Right lobe of liver (tissue), 6 donors: ENCODE results near the gene KIAA1671. TPM values are rescaled to one million over a fixed set of nuclear protein-coding genes. Genes with fewer than 3 reads are reported as not detected.

ENCODE experiments used
- ATAC-seq, 4 donors: fragments of 200-7000 bp; cut with Tn5 transposase; one replicate each; pipeline ENCODE4 v1.9.1; 2020; ENCODE audit warnings: mild to moderate bottlenecking in 4 of 4, moderate library complexity in 4 of 4
- DNase-seq, 3 donors: peaks; one replicate each; pipeline ENCODE4 v3.0.0-alpha.2; 2020
- H3K27ac ChIP-seq, 3 donors: fragments of 200-600 bp; one replicate each; pipeline ENCODE4 v1.8.0; 2022
- H3K27me3 ChIP-seq, 2 donors: fragments of 200-600 bp; one replicate each; pipeline ENCODE4 v1.8.0; 2022
- H3K36me3 ChIP-seq, 4 donors: fragments of 200-600 bp; sonication (generic) in 1 of 4; one replicate each; pipeline versions ENCODE4 v1.5.1 to v1.8.0; 2017 to 2022; ENCODE audit warnings: control low read depth in 1 of 4
- H3K4me1 ChIP-seq, 4 donors: fragments of 200-600 bp; sonication (generic) in 1 of 4; one replicate each; pipeline versions ENCODE4 v1.5.1 to v1.8.0; 2017 to 2022; ENCODE audit warnings: control low read depth in 1 of 4
- H3K4me3 ChIP-seq, 3 donors: fragments of 200-600 bp; one replicate each; pipeline ENCODE4 v1.8.0; 2022
- H3K9me3 ChIP-seq, 4 donors: fragments of 200-600 bp; sonication (generic) in 1 of 4; one replicate each; pipeline versions ENCODE4 v1.5.1 to v1.8.0; 2017 to 2022; ENCODE audit warnings: control low read depth in 1 of 4
- POLR2A ChIP-seq: fragments of 450-650 bp; IDR thresholded peaks from one replicate; pipeline ENCODE4 v1.6.1; 2017; ENCODE audit warnings: antibody characterized with exemption, mild to moderate bottlenecking
- WGBS: methylation state at CpG from one replicate; pipeline ENCODE4 v1.1.6; 2018; ENCODE audit warnings: low coverage, low lambda C conversion rate; ENCODE audit not compliant: insufficient coverage; ENCODE audit errors: missing lambda C conversion rate; 5-methylcytosine and 5-hydroxymethylcytosine counted together
- intact Hi-C, 2 donors: fragments of 100-400 bp; cut with DNase I; formaldehyde crosslinking; loops; one replicate each; pipeline versions ENCODE4 v1.11.2 to v1.14.1; 2022
- total RNA-seq, 6 experiments: library from RNA; depleted of rRNA in 2 of 6; stranded (reverse); fragments of >200 nt in 2 of 6; fragmentation: NEBNext Ultra II Directional in 3 of 6; extraction: Animal tissue kit (Norgen Biotek cat#: 25700) in 3 of 6; gene quantifications; one replicate each; pipeline versions ENCODE4 v1.1.0 to v1.2.4, GENCODE V29; 2016 to 2023
- TF ChIP-seq, protein P1 (sequence below), 4 donors: fragments of 200-600 bp in 3 of 4; fragments of 450-650 bp in 1 of 4; IDR thresholded peaks; one replicate each; pipeline versions ENCODE4 v1.5.1 to v1.8.0; 2016 to 2022; ENCODE audit warnings: antibody characterized with exemption in 4 of 4, mild to moderate bottlenecking in 2 of 4
- donor health status: DM: no; HTN: yes; CAD: no.
- donor health status: DM: no; HTN: no; CAD: no.
- donor health status: DM: no; HTN: no; CAD: no.
- donor health status: DM: no; HTN: yes; CAD: no.
- donor health status: DM: no; HTN: yes; CAD: no.

KIAA1671 gene
- total RNA-seq, 6 experiments from 2014 or later = 31.1 to 56.6 (median 39.2) TPM

DNA sequence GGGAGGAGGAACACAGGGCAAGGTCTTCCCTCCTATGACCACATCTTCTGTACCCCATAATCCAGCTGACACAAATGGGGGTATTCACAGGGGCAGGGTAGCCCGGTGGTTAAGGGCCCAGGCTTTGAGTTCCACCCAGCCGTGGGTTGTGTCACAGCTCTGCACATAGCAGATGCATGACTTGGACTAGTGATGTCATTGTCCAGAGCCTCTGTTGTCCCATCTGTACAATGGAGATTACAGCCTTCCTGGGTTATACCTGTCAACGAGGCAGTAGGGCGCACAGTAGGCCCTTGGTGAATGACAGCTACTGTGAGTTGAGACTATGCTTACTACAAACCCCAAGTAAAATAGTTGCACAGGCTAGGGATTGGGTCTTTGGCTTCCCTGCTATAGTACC lies 147.9 kb downstream of the KIAA1671 start:
- H3K27me3 ChIP-seq = no peaks in the 10 kb centered on the region
- no peak overlapping the region for H3K4me3 ChIP-seq
- no peaks in the 10 kb centered on the region for H3K9me3 ChIP-seq
- no peak overlapping the region for H3K27ac ChIP-seq
- no peaks in the 10 kb centered on the region for H3K4me1 ChIP-seq
- TF ChIP-seq POLR2A = no peak
- TF ChIP-seq, protein P1, sequence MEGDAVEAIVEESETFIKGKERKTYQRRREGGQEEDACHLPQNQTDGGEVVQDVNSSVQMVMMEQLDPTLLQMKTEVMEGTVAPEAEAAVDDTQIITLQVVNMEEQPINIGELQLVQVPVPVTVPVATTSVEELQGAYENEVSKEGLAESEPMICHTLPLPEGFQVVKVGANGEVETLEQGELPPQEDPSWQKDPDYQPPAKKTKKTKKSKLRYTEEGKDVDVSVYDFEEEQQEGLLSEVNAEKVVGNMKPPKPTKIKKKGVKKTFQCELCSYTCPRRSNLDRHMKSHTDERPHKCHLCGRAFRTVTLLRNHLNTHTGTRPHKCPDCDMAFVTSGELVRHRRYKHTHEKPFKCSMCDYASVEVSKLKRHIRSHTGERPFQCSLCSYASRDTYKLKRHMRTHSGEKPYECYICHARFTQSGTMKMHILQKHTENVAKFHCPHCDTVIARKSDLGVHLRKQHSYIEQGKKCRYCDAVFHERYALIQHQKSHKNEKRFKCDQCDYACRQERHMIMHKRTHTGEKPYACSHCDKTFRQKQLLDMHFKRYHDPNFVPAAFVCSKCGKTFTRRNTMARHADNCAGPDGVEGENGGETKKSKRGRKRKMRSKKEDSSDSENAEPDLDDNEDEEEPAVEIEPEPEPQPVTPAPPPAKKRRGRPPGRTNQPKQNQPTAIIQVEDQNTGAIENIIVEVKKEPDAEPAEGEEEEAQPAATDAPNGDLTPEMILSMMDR (IDR thresholded peaks at IDR 0.05) = no peak
- intact Hi-C loops = no loop called here
- 100% methylated on average over 2 of the region's 4 CpGs for WGBS
- no peaks in the 10 kb centered on the region for H3K36me3 ChIP-seq
- no peak for ATAC-seq
- no peak for DNase-seq

DNA sequence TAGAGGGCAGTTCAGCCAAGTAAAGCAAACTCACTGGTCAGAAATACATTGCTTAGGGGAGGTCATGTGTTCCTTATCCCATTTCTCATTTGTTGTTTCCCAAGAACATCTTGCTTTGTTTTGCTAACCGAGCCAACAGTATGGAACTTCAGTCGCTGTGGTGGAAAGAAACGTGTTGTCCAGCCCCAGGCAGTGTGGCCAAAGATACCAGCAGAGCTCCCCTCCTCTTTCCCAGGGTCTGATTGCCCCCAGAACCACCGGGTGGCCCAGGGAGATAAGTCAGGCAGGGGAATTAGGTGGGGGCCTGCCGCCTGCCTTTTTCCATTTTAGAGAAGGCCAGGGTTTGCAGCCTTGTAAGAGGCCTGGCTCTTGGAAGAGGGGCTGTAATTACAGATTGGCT lies 148.4 kb downstream of the KIAA1671 start:
- H3K27me3 ChIP-seq = no peaks in the 10 kb centered on the region
- DNase-seq (no peak), ATAC-seq (no peak)
- intact Hi-C loops = no loop called here
- H3K4me3 ChIP-seq = no peak overlapping the region
- no peak overlapping the region for H3K27ac ChIP-seq
- TF ChIP-seq POLR2A = no peak
- TF ChIP-seq, protein P1 (IDR thresholded peaks at IDR 0.05) = no peak
- H3K36me3 ChIP-seq = no peaks in the 10 kb centered on the region
- no peaks in the 10 kb centered on the region for H3K9me3 ChIP-seq
- no peaks in the 10 kb centered on the region for H3K4me1 ChIP-seq
- 77% methylated on average over 3 of the region's 5 CpGs for WGBS

DNA sequence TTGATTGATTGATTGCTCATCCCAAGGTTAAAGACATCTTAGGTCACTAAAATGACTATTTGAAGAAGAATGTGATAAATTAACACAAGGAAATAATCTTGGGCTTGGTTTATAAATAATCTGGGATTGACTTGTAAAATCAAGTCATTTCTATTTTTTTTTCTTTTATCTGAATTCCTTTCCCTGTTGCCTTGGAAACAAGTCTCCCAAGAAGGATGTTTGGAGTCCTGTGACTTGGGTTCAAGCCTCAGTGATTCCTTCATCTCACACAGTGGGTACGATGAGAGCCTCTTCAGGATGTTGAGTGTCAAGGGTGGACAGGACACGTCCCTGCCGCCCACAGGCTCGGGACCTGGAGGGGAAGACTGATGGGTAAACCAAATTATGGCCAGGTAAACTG lies 149.0 kb downstream of the KIAA1671 start:
- TF ChIP-seq POLR2A = no peak
- TF ChIP-seq, protein P1 (IDR thresholded peaks at IDR 0.05) = no peak
- no peaks in the 10 kb centered on the region for H3K27me3 ChIP-seq
- 72% methylated on average over 4 of the region's 4 CpGs for WGBS
- ATAC-seq = no peak
- H3K4me1 ChIP-seq = no peaks in the 10 kb centered on the region
- no peak overlapping the region for H3K4me3 ChIP-seq
- H3K9me3 ChIP-seq = no peaks in the 10 kb centered on the region
- DNase-seq = no peak
- intact Hi-C loops = no loop called here
- H3K36me3 ChIP-seq = no peaks in the 10 kb centered on the region
- no peak overlapping the region for H3K27ac ChIP-seq

DNA sequence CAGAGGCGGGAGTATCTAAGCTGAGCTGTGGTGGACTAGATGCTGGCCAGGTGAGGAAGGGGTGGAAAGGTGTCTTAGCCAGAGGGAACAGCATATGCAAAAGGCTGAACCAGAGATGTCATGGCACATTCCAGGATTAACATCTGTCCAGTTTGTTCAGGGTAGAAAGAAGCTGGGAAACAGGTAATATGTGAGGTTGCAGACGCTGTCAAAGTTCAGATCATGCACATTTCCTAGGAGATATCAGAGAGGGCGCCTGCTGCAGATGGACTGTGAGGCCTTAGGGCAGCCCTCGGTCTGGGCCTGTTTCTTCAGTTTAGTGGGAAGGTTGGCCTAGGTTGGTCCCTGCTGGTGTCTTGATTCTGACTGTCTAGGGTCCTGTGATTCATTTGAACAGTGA lies 149.5 kb downstream of the KIAA1671 start:
- ATAC-seq (no peak), DNase-seq (no peak)
- H3K27me3 ChIP-seq = no peaks in the 10 kb centered on the region
- no peaks in the 10 kb centered on the region for H3K36me3 ChIP-seq
- H3K9me3 ChIP-seq = no peaks in the 10 kb centered on the region
- intact Hi-C loops = no loop called here
- no peak overlapping the region for H3K4me3 ChIP-seq
- TF ChIP-seq, protein P1 (IDR thresholded peaks at IDR 0.05) = no peak
- no peak for TF ChIP-seq POLR2A
- H3K4me1 ChIP-seq = no peaks in the 10 kb centered on the region
- 82% methylated on average over 2 of the region's 4 CpGs for WGBS
- H3K27ac ChIP-seq = no peak overlapping the region

DNA sequence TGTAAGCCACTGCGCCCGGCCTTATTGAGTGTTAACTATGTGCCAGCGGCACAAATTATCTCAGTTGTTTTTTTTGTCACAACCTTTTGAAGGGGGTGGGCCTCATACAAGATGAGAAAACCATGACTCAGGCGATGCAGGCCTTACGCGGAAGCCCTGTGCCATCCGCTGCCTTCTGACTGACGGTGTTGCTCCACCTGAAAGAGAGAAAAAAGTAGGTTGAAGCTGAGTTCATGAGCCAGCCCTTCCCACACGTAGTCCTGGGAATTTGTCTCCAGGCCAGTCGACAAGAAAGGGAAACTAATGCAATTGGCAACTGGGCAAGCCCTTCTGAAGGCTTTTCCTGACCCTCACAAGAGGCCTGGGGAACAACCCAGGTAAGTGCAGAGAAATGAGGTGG lies 150.2 kb downstream of the KIAA1671 start:
- Histone ChIP-seq H3K4me3 (no peak overlapping the region), H3K4me1 (no peaks in the 10 kb centered on the region), H3K27me3 (no peaks in the 10 kb centered on the region), H3K27ac (no peak overlapping the region), H3K36me3 (no peaks in the 10 kb centered on the region), H3K9me3 (no peaks in the 10 kb centered on the region)
- DNase-seq (no peak), ATAC-seq (peak; percentile 15 to 63 (median 35))
- WGBS = 69% methylated on average over 10 of the region's 10 CpGs
- intact Hi-C loops = no loop called here
- no peak for TF ChIP-seq POLR2A
- TF ChIP-seq, protein P1 (IDR thresholded peaks at IDR 0.05) = no peak
